ENCODE data around the gene SLC6A20.
A peak's percentile ranks its signal among the peaks of the same experiment; 100 is the strongest.

The SLC6A20 gene

GRCh38 chr3:45798034-45798433 is 1.7 kb upstream of the SLC6A20 start:
- H3K4me3 ChIP-seq (ENCODE audit: low read depth in 1 of 2, low read length in 2 of 2), result no peak overlapping the region
- peaks cover 36 to 42% of the 10 kb centered on the region in 2 donors for H3K27me3 ChIP-seq (ENCODE audit: control insufficient read depth in 1 of 2, insufficient read depth in 2 of 2, low read length in 2 of 2)
- H3K36me3 ChIP-seq (ENCODE audit: insufficient read depth, low read length), result no peaks in the 10 kb centered on the region
- H3K4me1 ChIP-seq (ENCODE audit: insufficient read depth, low read length), result peaks cover 8% of the 10 kb centered on the region
- H3K9ac ChIP-seq (ENCODE audit: low read length), result no peak overlapping the region
- no peak overlapping the region for H3K27ac ChIP-seq (ENCODE audit: low read depth, low read length)
- H3K9me3 ChIP-seq (ENCODE audit: low read length), result no peaks in the 10 kb centered on the region

GRCh38 chr3:45796902-45797637 is 734 bp upstream of the SLC6A20 start:
- peaks cover 36 to 42% of the 10 kb centered on the region in 2 donors for H3K27me3 ChIP-seq (ENCODE audit: control insufficient read depth in 1 of 2, insufficient read depth in 2 of 2, low read length in 2 of 2)
- no peak overlapping the region for H3K27ac ChIP-seq (ENCODE audit: low read depth, low read length)
- H3K36me3 ChIP-seq (ENCODE audit: insufficient read depth, low read length), result no peaks in the 10 kb centered on the region
- no peak overlapping the region for H3K4me3 ChIP-seq (ENCODE audit: low read depth in 1 of 2, low read length in 2 of 2)
- H3K9ac ChIP-seq (ENCODE audit: low read length), result no peak overlapping the region
- peaks cover 8% of the 10 kb centered on the region for H3K4me1 ChIP-seq (ENCODE audit: insufficient read depth, low read length)
- H3K9me3 ChIP-seq (ENCODE audit: low read length), result no peaks in the 10 kb centered on the region

- no peak overlapping the region for H3K9ac ChIP-seq (ENCODE audit: low read length)
- no peaks in the 10 kb centered on the region for H3K36me3 ChIP-seq (ENCODE audit: insufficient read depth, low read length)
- peaks cover 8% of the 10 kb centered on the region for H3K4me1 ChIP-seq (ENCODE audit: insufficient read depth, low read length)
- H3K9me3 ChIP-seq (ENCODE audit: low read length), result no peaks in the 10 kb centered on the region
- H3K4me3 ChIP-seq (ENCODE audit: low read depth in 1 of 2, low read length in 2 of 2), result peak overlapping the region in 1 of 2 donors; percentile 36
- H3K27me3 ChIP-seq (ENCODE audit: control insufficient read depth in 1 of 2, insufficient read depth in 2 of 2, low read length in 2 of 2), result peaks cover 36 to 40% of the 10 kb centered on the region in 2 donors
- no peak overlapping the region for H3K27ac ChIP-seq (ENCODE audit: low read depth, low read length)
Measured at GRCh38 chr3:45795509-45795881, 841 bp downstream of the SLC6A20 start.

GRCh38 chr3:45794660-45795059 is 1.7 kb downstream of the SLC6A20 start:
- Histone ChIP-seq H3K4me1 (ENCODE audit: insufficient read depth, low read length) (peaks cover 8% of the 10 kb centered on the region), H3K27me3 (ENCODE audit: control insufficient read depth in 1 of 2, insufficient read depth in 2 of 2, low read length in 2 of 2) (peaks cover 36 to 38% of the 10 kb centered on the region in 2 donors), H3K9ac (ENCODE audit: low read length) (no peak overlapping the region), H3K9me3 (ENCODE audit: low read length) (no peaks in the 10 kb centered on the region), H3K27ac (ENCODE audit: low read depth, low read length) (no peak overlapping the region), H3K4me3 (ENCODE audit: low read depth in 1 of 2, low read length in 2 of 2) (no peak overlapping the region), H3K36me3 (ENCODE audit: insufficient read depth, low read length) (no peaks in the 10 kb centered on the region)

- Histone ChIP-seq H3K4me1 (ENCODE audit: insufficient read depth, low read length) (peaks cover 8% of the 10 kb centered on the region), H3K9ac (ENCODE audit: low read length) (no peak overlapping the region), H3K9me3 (ENCODE audit: low read length) (no peaks in the 10 kb centered on the region), H3K27me3 (ENCODE audit: control insufficient read depth in 1 of 2, insufficient read depth in 2 of 2, low read length in 2 of 2) (peaks cover 35 to 36% of the 10 kb centered on the region in 2 donors), H3K4me3 (ENCODE audit: low read depth in 1 of 2, low read length in 2 of 2) (no peak overlapping the region), H3K36me3 (ENCODE audit: insufficient read depth, low read length) (no peaks in the 10 kb centered on the region), H3K27ac (ENCODE audit: low read depth, low read length) (no peak overlapping the region)
Measured at GRCh38 chr3:45794177-45794560, 2.2 kb downstream of the SLC6A20 start.

- Histone ChIP-seq H3K4me1 (ENCODE audit: insufficient read depth, low read length) (peaks cover 8% of the 10 kb centered on the region), H3K27ac (ENCODE audit: low read depth, low read length) (no peak overlapping the region), H3K9me3 (ENCODE audit: low read length) (no peaks in the 10 kb centered on the region), H3K4me3 (ENCODE audit: low read depth in 1 of 2, low read length in 2 of 2) (no peak overlapping the region), H3K9ac (ENCODE audit: low read length) (no peak overlapping the region), H3K27me3 (ENCODE audit: control insufficient read depth in 1 of 2, insufficient read depth in 2 of 2, low read length in 2 of 2) (peaks cover 34 to 36% of the 10 kb centered on the region in 2 donors), H3K36me3 (ENCODE audit: insufficient read depth, low read length) (no peaks in the 10 kb centered on the region)
Measured at GRCh38 chr3:45793482-45794176, 2.7 kb downstream of the SLC6A20 start.

GRCh38 chr3:45792516-45793172 is 3.7 kb downstream of the SLC6A20 start:
- H3K4me3 ChIP-seq (ENCODE audit: low read depth in 1 of 2, low read length in 2 of 2), result no peak overlapping the region

GRCh38 chr3:45792036-45792435 is 4.3 kb downstream of the SLC6A20 start:
- Histone ChIP-seq H3K4me1 (ENCODE audit: insufficient read depth, low read length) (peaks cover 8% of the 10 kb centered on the region), H3K9ac (ENCODE audit: low read length) (no peak overlapping the region), H3K27ac (ENCODE audit: low read depth, low read length) (no peak overlapping the region), H3K4me3 (ENCODE audit: low read depth in 1 of 2, low read length in 2 of 2) (no peak overlapping the region), H3K9me3 (ENCODE audit: low read length) (no peaks in the 10 kb centered on the region), H3K27me3 (ENCODE audit: control insufficient read depth in 1 of 2, insufficient read depth in 2 of 2, low read length in 2 of 2) (peaks cover 23 to 29% of the 10 kb centered on the region in 2 donors), H3K36me3 (ENCODE audit: insufficient read depth, low read length) (no peaks in the 10 kb centered on the region)

More at GRCh38 chr3:45792516-45793172, 3.7 kb downstream of the SLC6A20 start:
- Histone ChIP-seq H3K9me3 (ENCODE audit: low read length) (no peaks in the 10 kb centered on the region), H3K36me3 (ENCODE audit: insufficient read depth, low read length) (no peaks in the 10 kb centered on the region), H3K4me1 (ENCODE audit: insufficient read depth, low read length) (peaks cover 8% of the 10 kb centered on the region), H3K27me3 (ENCODE audit: control insufficient read depth in 1 of 2, insufficient read depth in 2 of 2, low read length in 2 of 2) (peaks cover 29 to 34% of the 10 kb centered on the region in 2 donors), H3K27ac (ENCODE audit: low read depth, low read length) (no peak overlapping the region), H3K9ac (ENCODE audit: low read length) (no peak overlapping the region)

GRCh38 chr3:45790596-45790995 is 5.7 kb downstream of the SLC6A20 start:
- Histone ChIP-seq H3K4me1 (ENCODE audit: insufficient read depth, low read length) (peaks cover 3% of the 10 kb centered on the region), H3K36me3 (ENCODE audit: insufficient read depth, low read length) (no peaks in the 10 kb centered on the region), H3K27me3 (ENCODE audit: control insufficient read depth in 1 of 2, insufficient read depth in 2 of 2, low read length in 2 of 2) (peaks cover 12 to 14% of the 10 kb centered on the region in 2 donors), H3K9ac (ENCODE audit: low read length) (no peak overlapping the region), H3K4me3 (ENCODE audit: low read depth in 1 of 2, low read length in 2 of 2) (no peak overlapping the region), H3K9me3 (ENCODE audit: low read length) (no peaks in the 10 kb centered on the region), H3K27ac (ENCODE audit: low read depth, low read length) (no peak overlapping the region)

- Histone ChIP-seq H3K36me3 (ENCODE audit: insufficient read depth, low read length) (no peaks in the 10 kb centered on the region), H3K9me3 (ENCODE audit: low read length) (no peaks in the 10 kb centered on the region), H3K27me3 (ENCODE audit: control insufficient read depth in 1 of 2, insufficient read depth in 2 of 2, low read length in 2 of 2) (peaks cover 1 to 3% of the 10 kb centered on the region in 2 donors), H3K4me1 (ENCODE audit: insufficient read depth, low read length) (no peaks in the 10 kb centered on the region), H3K4me3 (ENCODE audit: low read depth in 1 of 2, low read length in 2 of 2) (no peak overlapping the region), H3K27ac (ENCODE audit: low read depth, low read length) (no peak overlapping the region), H3K9ac (ENCODE audit: low read length) (no peak overlapping the region)
Measured at GRCh38 chr3:45789235-45789812, 7.0 kb downstream of the SLC6A20 start.

GRCh38 chr3:45787551-45787950 is 8.8 kb downstream of the SLC6A20 start:
- Histone ChIP-seq H3K27ac (ENCODE audit: low read depth, low read length) (no peak overlapping the region), H3K36me3 (ENCODE audit: insufficient read depth, low read length) (no peaks in the 10 kb centered on the region), H3K4me3 (ENCODE audit: low read depth in 1 of 2, low read length in 2 of 2) (no peak overlapping the region), H3K9me3 (ENCODE audit: low read length) (no peaks in the 10 kb centered on the region), H3K27me3 (ENCODE audit: control insufficient read depth in 1 of 2, insufficient read depth in 2 of 2, low read length in 2 of 2) (no peaks in the 10 kb centered on the region), H3K9ac (ENCODE audit: low read length) (no peak overlapping the region), H3K4me1 (ENCODE audit: insufficient read depth, low read length) (no peaks in the 10 kb centered on the region)
